OCI-LY1 (cell line): ENCODE data around the gene NEDD4L.
"Not testable (repeated sequence)": the region's sequence is repeated elsewhere in the genome, so short reads cannot be mapped to it uniquely, and the experiment has no call there.

Source experiments
- H2AFZ ChIP-seq: fragments of 200-600 bp; sonication (generic), shearing (Covaris generic); 2 replicates; pipeline ENCODE4 v1.6.0; 2014; ENCODE audit warnings: antibody characterized with exemption, mild to moderate bottlenecking, low read length
- H3F3A ChIP-seq: fragments of 200-600 bp; sonication (generic), shearing (Covaris generic); 2 replicates; pipeline ENCODE4 v1.6.0; 2014; ENCODE audit warnings: mild to moderate bottlenecking, antibody characterized with exemption, low read length, moderate library complexity; ENCODE audit not compliant: insufficient read depth
- H3K27ac ChIP-seq: fragments of 200-600 bp; sonication (generic); 2 replicates; pipeline ENCODE4 v1.5.1; 2014; ENCODE audit warnings: low read length, mixed run types, mild to moderate bottlenecking, low read depth; ENCODE audit not compliant: poor library complexity, severe bottlenecking
- H3K27me3 ChIP-seq: fragments of 200-600 bp; sonication (generic); 2 replicates; pipeline ENCODE4 v1.6.0; 2014; ENCODE audit warnings: antibody characterized with exemption, mild to moderate bottlenecking, low read length, moderate library complexity; ENCODE audit not compliant: insufficient read depth
- H3K36me3 ChIP-seq: fragments of 200-600 bp; sonication (generic); 2 replicates; pipeline ENCODE4 v1.6.1; 2014; ENCODE audit warnings: mild to moderate bottlenecking, antibody characterized with exemption, low read length, moderate library complexity, mixed read lengths; ENCODE audit not compliant: insufficient read depth
- H3K4me1 ChIP-seq: fragments of 200-600 bp; sonication (generic); 2 replicates; pipeline ENCODE4 v1.5.1; 2014; ENCODE audit warnings: mild to moderate bottlenecking, low read length, moderate library complexity; ENCODE audit not compliant: insufficient read depth, severe bottlenecking
- H3K4me2 ChIP-seq: fragments of 200-600 bp; sonication (generic), shearing (Covaris generic); 2 replicates; pipeline ENCODE4 v1.6.1; 2014; ENCODE audit warnings: low read length
- H3K4me3 ChIP-seq: fragments of 200-600 bp; sonication (generic); 2 replicates; pipeline ENCODE4 v1.5.1; 2014; ENCODE audit warnings: low read length, low read depth, mild to moderate bottlenecking, mixed read lengths; ENCODE audit not compliant: poor library complexity, severe bottlenecking
- H3K79me2 ChIP-seq: fragments of 200-600 bp; shearing (Covaris generic); 2 replicates; pipeline ENCODE4 v1.6.1; 2016; ENCODE audit warnings: mixed run types, low read length, mixed read lengths; ENCODE audit not compliant: insufficient read depth
- H3K9ac ChIP-seq: fragments of 200-600 bp; sonication (generic), shearing (Covaris generic); 2 replicates; pipeline ENCODE4 v1.6.1; 2014; ENCODE audit warnings: mild to moderate bottlenecking, low read length, mixed read lengths
- H3K9me2 ChIP-seq: fragments of 200-600 bp; sonication (generic), shearing (Covaris generic); 2 replicates; pipeline ENCODE4 v1.6.1; 2014; ENCODE audit warnings: low read depth, mild to moderate bottlenecking, low read length, mixed read lengths
- H3K9me3 ChIP-seq: fragments of 200-600 bp; shearing (Covaris generic); 2 replicates; pipeline ENCODE4 v1.6.1; 2014; ENCODE audit warnings: low read length, mixed read lengths
- H4K20me1 ChIP-seq: fragments of 200-600 bp; sonication (generic), shearing (Covaris generic); 2 replicates; pipeline ENCODE4 v1.6.0; 2016; ENCODE audit warnings: mild to moderate bottlenecking, low read length; ENCODE audit not compliant: insufficient read depth
- EZH2 ChIP-seq: fragments of 200-600 bp; sonication (generic), shearing (Covaris generic); IDR thresholded peaks from 2 replicates; pipeline ENCODE4 v1.8.0; 2017; ENCODE audit warnings: borderline replicate concordance, mixed run types, mild to moderate bottlenecking, antibody characterized with exemption, low read length, moderate library complexity, mixed read lengths
- TF ChIP-seq, protein P1 (sequence below): fragments of 200-600 bp; sonication (generic), shearing (Covaris generic); IDR thresholded peaks from 2 replicates; pipeline ENCODE4 v1.5.1; 2017; ENCODE audit warnings: mild to moderate bottlenecking, antibody characterized with exemption, low read length, moderate library complexity, mixed read lengths

The NEDD4L gene

DNA sequence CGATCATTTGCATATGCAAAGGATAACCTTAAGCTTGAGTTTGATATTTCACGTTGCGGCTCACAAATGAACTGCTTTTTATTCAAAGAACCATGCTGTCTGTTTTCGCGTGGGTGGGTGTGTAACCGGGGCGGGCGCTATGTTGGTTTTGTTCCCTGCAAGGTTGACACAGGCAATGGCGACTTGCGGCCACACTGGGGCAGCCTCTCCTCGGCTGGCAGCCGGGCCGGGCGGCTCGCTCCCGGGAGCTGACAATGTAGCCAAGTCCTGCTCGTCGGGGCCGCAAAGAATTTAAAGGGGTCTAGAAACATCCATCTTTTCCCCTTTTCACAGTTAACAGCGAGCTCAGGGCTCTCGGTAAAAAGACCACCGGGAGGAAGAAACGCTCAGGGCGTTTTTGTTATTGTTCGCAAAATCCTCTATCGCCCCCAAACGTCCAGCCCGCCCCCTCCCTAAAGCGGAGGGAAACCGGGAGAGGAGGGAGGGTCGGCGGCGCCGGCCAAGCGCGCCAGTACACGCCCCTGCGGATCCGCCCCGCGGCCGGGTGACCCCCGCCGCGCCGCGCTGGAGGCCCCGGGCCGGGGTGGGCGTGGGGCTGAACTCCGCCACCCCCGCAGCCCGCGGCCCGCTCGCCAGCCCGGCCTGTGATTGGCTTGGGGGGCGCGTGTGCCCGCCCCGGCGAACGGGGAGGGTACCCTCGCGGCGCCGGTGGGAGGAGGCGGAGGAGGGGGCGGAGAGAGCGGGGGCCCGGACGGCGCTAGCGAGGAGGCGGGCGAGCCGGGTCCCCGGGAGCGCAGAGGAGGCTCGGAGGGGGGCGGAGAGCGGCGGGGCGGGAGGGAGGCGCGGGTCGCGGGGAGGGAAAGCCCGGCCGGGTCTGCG, at the start of gene NEDD4L:
TSS of gene NEDD4L (plus strand) at position 736 of the 879 bp plus-strand sequence. CDS start 435 bp downstream, outside the sequence.
- peak within 1 kb of the TSS; percentile 75 for H3K4me3 ChIP-seq
- H3F3A ChIP-seq = no peaks in the 10 kb centered on the region
- H3K9ac ChIP-seq = peak within 1 kb of the TSS; percentile 65; the same call in 1 of the 2 replicates
- no peaks in the 10 kb centered on the region for H4K20me1 ChIP-seq
- H3K79me2 ChIP-seq = no peaks in the 10 kb centered on the region
- no peaks in the 10 kb centered on the region; the same call in 1 of the 2 replicates for H3K27me3 ChIP-seq
- H3K4me2 ChIP-seq = peak within 1 kb of the TSS; percentile 84
- H2AFZ ChIP-seq = no peak within 1 kb of the TSS
- H3K9me2 ChIP-seq = no peaks in the 10 kb centered on the region
- H3K27ac ChIP-seq = no peak within 1 kb of the TSS
- H3K4me1 ChIP-seq = peaks cover 19% of the 10 kb centered on the region
- H3K9me3 ChIP-seq = no peaks in the 10 kb centered on the region
- no peaks in the 10 kb centered on the region for H3K36me3 ChIP-seq
- TF ChIP-seq, protein P1, sequence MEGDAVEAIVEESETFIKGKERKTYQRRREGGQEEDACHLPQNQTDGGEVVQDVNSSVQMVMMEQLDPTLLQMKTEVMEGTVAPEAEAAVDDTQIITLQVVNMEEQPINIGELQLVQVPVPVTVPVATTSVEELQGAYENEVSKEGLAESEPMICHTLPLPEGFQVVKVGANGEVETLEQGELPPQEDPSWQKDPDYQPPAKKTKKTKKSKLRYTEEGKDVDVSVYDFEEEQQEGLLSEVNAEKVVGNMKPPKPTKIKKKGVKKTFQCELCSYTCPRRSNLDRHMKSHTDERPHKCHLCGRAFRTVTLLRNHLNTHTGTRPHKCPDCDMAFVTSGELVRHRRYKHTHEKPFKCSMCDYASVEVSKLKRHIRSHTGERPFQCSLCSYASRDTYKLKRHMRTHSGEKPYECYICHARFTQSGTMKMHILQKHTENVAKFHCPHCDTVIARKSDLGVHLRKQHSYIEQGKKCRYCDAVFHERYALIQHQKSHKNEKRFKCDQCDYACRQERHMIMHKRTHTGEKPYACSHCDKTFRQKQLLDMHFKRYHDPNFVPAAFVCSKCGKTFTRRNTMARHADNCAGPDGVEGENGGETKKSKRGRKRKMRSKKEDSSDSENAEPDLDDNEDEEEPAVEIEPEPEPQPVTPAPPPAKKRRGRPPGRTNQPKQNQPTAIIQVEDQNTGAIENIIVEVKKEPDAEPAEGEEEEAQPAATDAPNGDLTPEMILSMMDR = peak; percentile 82
- no peak for TF ChIP-seq EZH2

DNA sequence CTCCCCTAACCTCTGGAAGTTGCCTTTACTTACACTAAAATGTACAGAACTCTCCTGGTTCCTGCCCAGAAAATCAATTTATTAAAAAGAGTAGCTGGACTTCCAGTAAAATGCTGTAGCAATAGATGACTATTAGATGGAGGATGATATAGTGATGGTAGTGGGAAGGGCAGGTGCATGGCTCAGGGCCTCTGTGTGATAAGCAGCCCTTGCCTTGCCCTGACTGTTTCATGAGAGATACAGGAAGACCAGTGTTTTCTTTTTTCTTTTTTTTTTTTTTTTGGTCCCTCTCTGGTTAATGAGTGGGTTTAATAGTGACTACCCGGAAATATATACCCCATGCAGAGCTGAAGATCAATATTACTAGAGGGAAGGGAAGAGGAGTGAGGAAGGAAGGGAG, 48.7 kb upstream of the NEDD4L start:
- no peaks in the 10 kb centered on the region for H4K20me1 ChIP-seq
- H3K36me3 ChIP-seq = no peaks in the 10 kb centered on the region
- H3K79me2 ChIP-seq = no peaks in the 10 kb centered on the region
- TF ChIP-seq EZH2 = no peak
- TF ChIP-seq, protein P1 = no peak
- H3K9ac ChIP-seq = no peak overlapping the region
- no peaks in the 10 kb centered on the region for H3K27me3 ChIP-seq
- no peaks in the 10 kb centered on the region for H3F3A ChIP-seq
- H3K9me2 ChIP-seq = no peaks in the 10 kb centered on the region
- H3K4me1 ChIP-seq = no peaks in the 10 kb centered on the region
- H3K27ac ChIP-seq = no peak overlapping the region
- H2AFZ ChIP-seq = no peak overlapping the region
- H3K4me2 ChIP-seq = no peak overlapping the region
- H3K9me3 ChIP-seq = no peaks in the 10 kb centered on the region
- H3K4me3 ChIP-seq = no peak overlapping the region

DNA sequence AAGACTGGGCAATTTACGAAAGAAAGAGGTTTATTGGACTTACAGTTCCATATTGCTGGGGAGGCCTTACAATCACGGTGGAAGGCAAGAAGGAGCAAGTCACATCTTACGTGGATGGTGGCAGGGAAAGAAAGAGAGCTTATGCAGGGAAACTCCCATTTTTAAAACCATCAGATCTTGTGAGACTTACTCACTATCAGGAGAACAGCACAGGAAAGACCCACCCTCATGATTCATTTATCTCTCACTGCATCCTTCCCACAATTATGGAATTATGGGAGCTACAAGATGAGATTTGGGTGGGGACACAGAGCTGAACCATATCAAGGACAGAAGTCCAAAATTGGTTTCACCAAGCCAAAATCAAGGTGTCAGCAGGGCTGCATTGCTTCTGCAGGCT, 47.1 kb upstream of the NEDD4L start:
- H3K9me2 ChIP-seq, H3K4me2 ChIP-seq, H3K4me1 ChIP-seq, H3K36me3 ChIP-seq, H3K79me2 ChIP-seq, H3K9me3 ChIP-seq, H3K27me3 ChIP-seq, H4K20me1 ChIP-seq, H3F3A ChIP-seq, H3K9ac ChIP-seq, H3K4me3 ChIP-seq, H2AFZ ChIP-seq, H3K27ac ChIP-seq: not testable (repeated sequence)
